NT2/D1 (cell line): Measurements from ENCODE around the gene HYPK.
A peak's percentile ranks its signal among the peaks of the same experiment; 100 is the strongest.
"Not testable (repeated sequence)": the region's sequence is repeated elsewhere in the genome, so short reads cannot be mapped to it uniquely, and the experiment has no call there.

Source experiments
- DNase-seq: peaks from one replicate; pipeline ENCODE4 v3.0.0-alpha.2; 2011; ENCODE audit warnings: low read depth, low spot score
- H3K27me3 ChIP-seq: 2 replicates; pipeline ENCODE4 v1.6.0; 2011; ENCODE audit warnings: mild to moderate bottlenecking; ENCODE audit not compliant: insufficient read length, insufficient read depth
- H3K36me3 ChIP-seq: 2 replicates; pipeline ENCODE4 v1.6.1; 2011; ENCODE audit warnings: mild to moderate bottlenecking, low read length, mixed read lengths; ENCODE audit not compliant: insufficient read depth, insufficient read length
- H3K4me1 ChIP-seq: 2 replicates; pipeline ENCODE4 v1.5.1; 2011; ENCODE audit not compliant: insufficient read depth, insufficient read length
- H3K4me3 ChIP-seq: 2 replicates; pipeline ENCODE4 v1.5.1; 2011; ENCODE audit warnings: low read depth; ENCODE audit not compliant: insufficient read length
- H3K9ac ChIP-seq: 2 replicates; pipeline ENCODE4 v1.6.0; 2011; ENCODE audit warnings: low read depth; ENCODE audit not compliant: insufficient read length
- H3K9me3 ChIP-seq: 2 replicates; pipeline ENCODE4 v1.5.1; 2011; ENCODE audit warnings: mild to moderate bottlenecking, low read length; ENCODE audit not compliant: insufficient read depth
- SUZ12 ChIP-seq: IDR thresholded peaks from 2 replicates; pipeline ENCODE4 v1.6.1; 2011; ENCODE audit not compliant: insufficient read length, insufficient read depth; ENCODE audit errors: extremely low read depth
- YY1 ChIP-seq: IDR thresholded peaks from 2 replicates; pipeline ENCODE4 v1.6.1; 2011; ENCODE audit not compliant: insufficient read length, insufficient read depth
- ZNF274 ChIP-seq: IDR thresholded peaks from 2 replicates; pipeline ENCODE4 v1.6.1; 2011; ENCODE audit warnings: mild to moderate bottlenecking, low read depth, low read length

Gene HYPK

DNA sequence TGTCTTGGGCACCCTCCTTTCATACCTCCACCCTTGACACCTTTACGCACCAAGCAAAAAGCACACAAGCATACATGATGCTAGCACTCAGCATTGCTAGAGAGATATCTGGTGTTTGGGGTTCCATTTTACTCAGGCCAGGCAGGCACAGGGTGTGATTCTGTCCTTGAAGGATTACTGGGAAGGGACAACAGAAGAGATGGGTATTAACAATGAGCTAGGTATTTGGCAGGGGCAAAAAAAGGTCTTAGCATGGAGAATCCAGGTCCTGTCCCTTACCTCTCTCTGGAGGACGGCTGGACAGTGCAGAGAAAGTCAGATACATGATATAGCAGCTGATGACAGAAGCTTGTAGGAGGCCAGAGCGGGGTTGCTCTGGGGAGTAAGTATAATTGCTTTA is 3.8 kb upstream of the HYPK start:
- no peak overlapping the region for H3K4me3 ChIP-seq
- no peak for DNase-seq
- no peak for TF ChIP-seq ZNF274
- no peak for TF ChIP-seq SUZ12
- TF ChIP-seq YY1: no peak
- no peaks in the 10 kb centered on the region for H3K27me3 ChIP-seq
- no peaks in the 10 kb centered on the region for H3K9me3 ChIP-seq
- peaks cover 9% of the 10 kb centered on the region for H3K4me1 ChIP-seq
- H3K36me3 ChIP-seq: peaks cover 70% of the 10 kb centered on the region
- H3K9ac ChIP-seq: no peak overlapping the region

DNA sequence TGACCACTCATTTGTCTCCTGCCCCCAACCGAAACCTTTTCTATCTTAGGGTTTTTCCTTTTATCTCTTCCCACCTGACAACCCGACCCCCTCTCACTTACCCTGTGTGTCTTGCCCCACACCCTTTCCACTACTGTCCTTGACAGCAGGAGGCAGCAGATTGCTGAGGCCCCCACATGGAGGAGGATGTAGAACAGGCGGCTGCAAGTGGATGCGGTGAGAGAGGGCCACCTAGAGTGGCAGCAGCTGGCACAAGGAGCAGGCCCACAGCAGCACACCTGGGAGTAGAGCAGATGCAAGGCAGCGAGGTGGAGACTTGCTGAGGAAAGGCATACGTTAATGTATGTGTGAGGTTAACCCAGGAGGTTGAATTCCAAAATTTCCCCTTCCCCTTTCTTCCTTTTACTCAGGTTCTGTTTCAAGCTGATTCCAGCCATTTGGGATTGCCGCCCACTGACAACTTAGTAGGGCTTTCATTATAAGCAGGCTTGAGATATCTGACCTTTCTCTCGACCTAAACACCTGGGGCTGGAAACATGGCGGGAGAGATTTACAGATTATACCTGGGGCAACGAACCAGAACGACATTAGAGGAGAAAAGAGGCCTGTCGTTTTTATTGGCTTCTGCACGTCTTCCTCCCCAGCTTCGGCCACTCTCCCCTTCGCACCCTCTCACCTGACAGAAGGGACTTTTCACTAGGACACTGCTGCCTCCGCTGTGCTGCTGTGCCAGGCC is 1.0 kb upstream of the HYPK start:
- no peak overlapping the region for H3K4me3 ChIP-seq
- H3K4me1 ChIP-seq: peaks cover 5% of the 10 kb centered on the region
- no peak for DNase-seq
- TF ChIP-seq ZNF274: no peak
- TF ChIP-seq SUZ12: no peak
- TF ChIP-seq YY1: no peak
- H3K9ac ChIP-seq: no peak overlapping the region
- peaks cover 72% of the 10 kb centered on the region for H3K36me3 ChIP-seq
- H3K27me3 ChIP-seq: no peaks in the 10 kb centered on the region
- no peaks in the 10 kb centered on the region for H3K9me3 ChIP-seq

DNA sequence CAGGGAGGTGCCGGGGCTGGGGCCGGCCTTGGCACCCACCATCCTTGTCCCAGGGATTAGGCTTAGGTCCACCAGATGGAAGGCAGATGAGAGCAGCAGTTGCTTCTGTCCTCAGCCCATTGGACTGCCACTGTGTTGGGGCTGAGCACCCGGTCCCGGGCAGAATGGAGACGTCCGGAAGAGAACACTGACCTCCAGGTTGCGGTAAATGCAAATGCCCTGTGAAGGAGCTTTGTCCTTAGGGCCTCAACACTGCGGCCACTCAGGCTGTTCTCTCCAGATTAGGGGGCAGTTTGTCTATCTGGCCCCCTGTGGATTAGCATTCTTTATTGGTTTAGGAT is 484 bp upstream of the HYPK start, which contains the start of gene SERINC4:
Gene SERINC4, minus strand, starts transcription at position 276 of the 341 bp plus-strand sequence. Its CDS starts 234 bp downstream, at position 42.
- TF ChIP-seq ZNF274 (no peak), YY1 (no peak), SUZ12 (no peak)
- peaks cover 3% of the 10 kb centered on the region for H3K4me1 ChIP-seq
- H3K4me3 ChIP-seq: peak within 1 kb of the TSS; percentile 89
- no peaks in the 10 kb centered on the region for H3K27me3 ChIP-seq
- no peaks in the 10 kb centered on the region for H3K9me3 ChIP-seq
- H3K36me3 ChIP-seq: peaks cover 72% of the 10 kb centered on the region
- H3K9ac ChIP-seq: peak within 1 kb of the TSS; percentile 91
- no peak for DNase-seq

DNA sequence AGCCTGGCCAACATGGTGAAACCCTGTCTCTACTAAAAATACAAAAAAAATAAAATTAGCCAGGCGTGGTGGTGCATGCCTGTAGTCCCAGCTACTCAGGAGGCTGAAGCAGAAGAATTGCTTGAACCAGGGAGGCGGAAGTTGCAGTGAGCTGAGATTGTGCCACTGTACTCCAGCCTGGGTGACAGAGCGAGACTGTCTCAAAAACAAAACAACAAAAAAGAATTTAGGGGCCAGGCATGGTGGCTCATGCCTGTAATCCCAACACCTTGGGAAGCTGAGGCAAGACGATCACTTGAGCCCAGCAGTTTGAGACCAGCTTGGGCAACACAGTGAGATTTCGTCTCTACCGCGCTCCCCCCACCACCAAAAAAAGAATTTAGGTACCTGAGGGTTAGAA is 2.3 kb downstream of the HYPK start:
- not testable (repeated sequence) for H3K9ac ChIP-seq, H3K4me1 ChIP-seq, H3K4me3 ChIP-seq, DNase-seq, H3K9me3 ChIP-seq, H3K27me3 ChIP-seq
- H3K36me3 ChIP-seq: peaks cover 70% of the 10 kb centered on the region

DNA sequence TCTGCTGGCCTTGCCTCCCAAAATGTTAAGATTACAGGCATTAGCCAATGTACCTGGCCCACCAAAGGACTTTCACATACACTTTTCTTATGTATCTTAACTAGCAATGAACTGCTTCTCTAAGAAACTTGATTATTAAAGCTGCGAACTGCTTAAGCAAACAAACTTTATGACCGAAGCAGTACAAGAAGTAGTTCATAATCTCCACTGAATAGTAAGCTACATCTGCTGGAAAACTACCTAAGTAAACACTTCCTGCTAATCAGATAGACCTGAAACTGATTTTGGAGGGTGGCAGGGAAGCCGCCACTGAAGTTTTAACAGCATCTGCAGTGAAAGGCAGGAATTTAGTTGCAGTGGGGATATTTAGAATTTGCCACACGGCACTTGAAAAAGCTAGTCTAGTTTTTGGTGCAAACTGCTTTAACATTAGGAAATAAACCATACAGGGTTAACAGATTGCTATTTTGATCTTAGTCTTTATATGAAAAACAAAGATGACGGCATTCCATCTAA is 8.1 kb downstream of the HYPK start:
- Histone ChIP-seq H3K4me3 (no peak overlapping the region), H3K4me1 (no peaks in the 10 kb centered on the region), H3K9ac (no peak overlapping the region), H3K36me3 (peaks cover 80% of the 10 kb centered on the region), H3K27me3 (no peaks in the 10 kb centered on the region), H3K9me3 (no peaks in the 10 kb centered on the region)
- DNase-seq: no peak
- TF ChIP-seq SUZ12 (no peak), YY1 (no peak), ZNF274 (no peak)

DNA sequence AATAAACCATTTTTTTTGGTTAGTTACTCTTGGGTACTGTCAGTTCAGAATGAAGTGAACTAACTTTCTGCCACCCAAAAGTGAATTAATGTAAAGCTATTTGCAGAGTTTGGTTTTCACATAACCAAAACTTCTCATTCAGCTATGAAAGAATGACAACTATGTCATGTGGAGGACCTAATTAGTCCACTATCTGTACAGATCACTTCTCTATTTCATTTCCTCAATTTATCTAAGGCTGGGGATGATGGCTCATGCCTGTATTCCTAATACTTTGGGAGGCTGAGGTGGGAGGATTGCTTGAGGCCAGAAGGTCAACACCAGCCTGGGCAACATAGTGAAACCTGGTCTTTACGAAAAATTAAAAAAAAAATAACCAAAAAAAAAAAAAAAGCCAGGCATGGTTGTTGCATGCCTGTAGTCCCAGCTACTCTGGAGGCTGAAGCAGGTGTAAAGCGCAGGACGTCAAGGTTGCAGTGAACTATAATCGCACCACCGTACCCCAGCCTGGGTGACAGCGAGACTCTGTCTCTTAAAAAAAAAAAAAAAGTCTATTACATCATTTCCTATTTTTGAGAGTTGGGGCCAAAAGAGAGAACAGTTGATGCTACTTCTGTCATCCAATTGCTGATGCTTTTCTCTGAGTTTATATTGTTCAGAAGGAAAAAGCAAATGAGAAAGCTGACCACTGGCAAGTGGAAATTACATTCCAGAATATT is 8.7 kb downstream of the HYPK start:
- Histone ChIP-seq H3K9ac (no peak overlapping the region), H3K4me3 (no peak overlapping the region), H3K9me3 (no peaks in the 10 kb centered on the region), H3K36me3 (peaks cover 82% of the 10 kb centered on the region), H3K4me1 (no peaks in the 10 kb centered on the region), H3K27me3 (no peaks in the 10 kb centered on the region)
- no peak for TF ChIP-seq SUZ12
- TF ChIP-seq ZNF274: no peak
- TF ChIP-seq YY1: no peak
- no peak for DNase-seq

DNA sequence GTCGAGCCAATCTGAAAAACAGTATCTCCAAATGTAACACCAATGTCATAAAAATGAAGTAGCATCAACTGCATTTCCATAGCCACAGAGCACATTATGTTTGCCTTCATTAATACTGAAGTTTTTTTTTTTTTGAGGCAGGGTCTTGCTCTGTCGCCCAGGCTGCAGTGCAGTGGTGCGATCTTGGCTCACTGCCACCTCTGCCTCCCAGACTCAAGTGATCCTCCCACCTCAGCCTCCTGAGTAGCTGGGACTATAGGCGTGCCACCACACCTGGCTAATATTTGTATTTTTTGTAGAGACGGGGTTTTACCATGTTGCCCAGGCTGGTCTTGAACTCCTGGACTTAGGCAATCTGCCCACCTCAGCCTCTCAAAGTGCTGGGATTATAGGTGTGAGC is 14.7 kb downstream of the HYPK start:
- H3K4me3 ChIP-seq, H3K9ac ChIP-seq, H3K9me3 ChIP-seq, DNase-seq, H3K27me3 ChIP-seq, H3K4me1 ChIP-seq: not testable (repeated sequence)
- H3K36me3 ChIP-seq: peaks cover 64% of the 10 kb centered on the region
